K562 (cell line): ENCODE measurements around the gene PTK7. TPM values are rescaled to one million over a fixed set of nuclear protein-coding genes. Genes with fewer than 3 reads are reported as not detected.

Experiments
- ARID1B ChIP-seq: fragments of 450-650 bp; IDR thresholded peaks from 2 replicates; pipeline ENCODE4 v1.6.1; 2016; ENCODE audit warnings: antibody characterized with exemption, mild to moderate bottlenecking, inconsistent platforms
- BCOR ChIP-seq: fragments of 450-650 bp; IDR thresholded peaks from 2 replicates; pipeline ENCODE4 v1.6.1; 2016
- CBX2 ChIP-seq: fragments of 200-600 bp; sonication (generic); IDR thresholded peaks from one replicate; pipeline ENCODE4 v1.6.1; 2012; ENCODE audit warnings: mild to moderate bottlenecking, low read length, inconsistent platforms; ENCODE audit not compliant: insufficient read depth, poor library complexity, severe bottlenecking
- CCAR2 ChIP-seq: fragments of 200-400 bp; formaldehyde crosslinking; IDR thresholded peaks from 2 replicates; pipeline ENCODE4 v1.6.1; 2017; ENCODE audit warnings: mild to moderate bottlenecking, low read depth, low read length
- CSDE1 ChIP-seq, 2 experiments: fragments of 450-650 bp; IDR thresholded peaks; 2 replicates each; pipeline ENCODE4 v1.6.1; 2016; ENCODE audit warnings: mild to moderate bottlenecking in 1 of 2
- EP300 ChIP-seq: IDR thresholded peaks from 2 replicates; pipeline ENCODE4 v1.6.1; 2012; ENCODE audit warnings: low read length, improper control_type of control experiment
- EWSR1 ChIP-seq: fragments of 450-650 bp; IDR thresholded peaks from 2 replicates; pipeline ENCODE4 v1.6.1; 2018; ENCODE audit warnings: borderline replicate concordance, mild to moderate bottlenecking, low read depth, moderate library complexity; ENCODE audit not compliant: partially characterized antibody
- FOXP4 ChIP-seq: sonication (generic); formaldehyde crosslinking; IDR thresholded peaks from 2 replicates; pipeline ENCODE4 v1.8.0; 2022; ENCODE audit warnings: mild to moderate bottlenecking, missing genetic modification reagents, borderline replicate concordance
- HDAC1 ChIP-seq, 2 experiments: fragments of 450-650 bp; IDR thresholded peaks; 2 replicates each; pipeline ENCODE4 v1.6.1; 2016 to 2017; ENCODE audit warnings: inconsistent platforms in 1 of 2, mild to moderate bottlenecking in 1 of 2, moderate library complexity in 1 of 2
- HDGF ChIP-seq: fragments of 450-650 bp; IDR thresholded peaks from 2 replicates; pipeline ENCODE4 v1.6.1; 2016
- KLF1 ChIP-seq: fragments of 450-650 bp; IDR thresholded peaks from 2 replicates; pipeline ENCODE4 v1.6.1; 2016; ENCODE audit warnings: missing genetic modification characterization, missing compliant biosample characterization
- MAX ChIP-seq: sonication (generic); formaldehyde crosslinking; IDR thresholded peaks from 2 replicates; pipeline ENCODE4 v1.9.0; 2022; ENCODE audit warnings: mild to moderate bottlenecking, missing genetic modification reagents
- NCOA4 ChIP-seq: fragments of 450-650 bp; IDR thresholded peaks from 2 replicates; pipeline ENCODE4 v1.6.1; 2018; ENCODE audit warnings: mild to moderate bottlenecking; ENCODE audit not compliant: partially characterized antibody
- NELFE ChIP-seq: IDR thresholded peaks from 2 replicates; pipeline ENCODE4 v1.6.1; 2011; ENCODE audit warnings: mild to moderate bottlenecking; ENCODE audit not compliant: insufficient read depth, insufficient read length
- NFIX ChIP-seq: fragments of 250-450 bp; sonication (Bioruptor Pico); IDR thresholded peaks from 2 replicates; pipeline ENCODE4 v1.4.0; 2020; ENCODE audit warnings: low read depth, mild to moderate bottlenecking, moderate library complexity
- NKRF ChIP-seq: fragments of 450-650 bp; IDR thresholded peaks from 2 replicates; pipeline ENCODE4 v1.6.1; 2016; ENCODE audit warnings: borderline replicate concordance
- PML ChIP-seq: IDR thresholded peaks from 2 replicates; pipeline ENCODE4 v1.6.1; 2012; ENCODE audit warnings: low read length, inconsistent platforms
- RFX5 ChIP-seq: IDR thresholded peaks from 2 replicates; pipeline ENCODE4 v1.6.1; 2011; ENCODE audit warnings: low read depth, mild to moderate bottlenecking, improper control_type of control experiment, low read length
- SIN3B ChIP-seq: fragments of 450-650 bp; IDR thresholded peaks from 2 replicates; pipeline ENCODE4 v1.6.1; 2017; ENCODE audit warnings: low read depth, mild to moderate bottlenecking, moderate library complexity
- SMARCA4 ChIP-seq: fragments of 450-650 bp; IDR thresholded peaks from 2 replicates; pipeline ENCODE4 v1.6.1; 2016
- SNIP1 ChIP-seq: fragments of 450-650 bp; IDR thresholded peaks from 2 replicates; pipeline ENCODE4 v1.7.1; 2017; ENCODE audit warnings: low read depth, mild to moderate bottlenecking
- SRSF1 ChIP-seq: fragments of 200-400 bp; formaldehyde crosslinking; IDR thresholded peaks from 2 replicates; pipeline ENCODE4 v1.6.1; 2017; ENCODE audit warnings: mild to moderate bottlenecking, low read depth, low read length, moderate library complexity
- TRIM25 ChIP-seq: fragments of 450-650 bp; IDR thresholded peaks from 2 replicates; pipeline ENCODE4 v1.7.0; 2016; ENCODE audit warnings: borderline replicate concordance
- ZC3H8 ChIP-seq: fragments of 450-650 bp; IDR thresholded peaks from 2 replicates; pipeline ENCODE4 v1.6.1; 2017
- ZNF121 ChIP-seq: sonication (generic); formaldehyde crosslinking; conservative IDR thresholded peaks from 2 replicates; pipeline ENCODE4 v1.8.0; 2022; ENCODE audit warnings: missing genetic modification reagents
- ZNF76 ChIP-seq: fragments of 250-450 bp; sonication (Bioruptor Pico); IDR thresholded peaks from 2 replicates; pipeline ENCODE4 v1.4.0; 2020; ENCODE audit warnings: mild to moderate bottlenecking, moderate library complexity, borderline replicate concordance
- polyA plus RNA-seq, 8 experiments: library from polyadenylated mRNA; depleted of rRNA in 4 of 8; stranded (reverse) in 5 of 8; unstranded in 3 of 8; fragments of >200 nt; fragmentation: Nextera tagmentation in 2 of 8; fragmentation: Illumina TruSeq in 1 of 8; extraction: Ambion mirVana in 2 of 8; extraction: Trizol in 1 of 8; gene quantifications; 2 replicates each; pipeline versions ENCODE4 v1.2.1 to v1.2.3, GENCODE V29; 2011 to 2014; ENCODE audit warnings: inconsistent platforms in 1 of 8, missing spikeins in 1 of 8
- total RNA-seq, 7 experiments: library from RNA; depleted of rRNA in 6 of 7; stranded (reverse); fragments of >200 nt in 6 of 7; fragmentation: Illumina TruSeq in 2 of 7; extraction: Trizol in 2 of 7; gene quantifications; 2 replicates each; pipeline versions ENCODE4 v1.2.1 to v1.2.3, GENCODE V29; 2011 to 2021; ENCODE audit warnings: low replicate concordance in 1 of 7

Gene PTK7
- total and polyA plus RNA-seq, 9 of the 15 experiments (the other 6 are each of a cell fraction or from before 2014, with no cell fraction given) = 0.20 to 6.8 (median 4.2) TPM

- TF ChIP-seq ZNF76 (CRISPR knock-in tag) (0 out of 2 replicates have a peak, but pooled peaks have one; percentile 13), TRIM25 (peak; percentile 86; the same call in 1 of the 2 replicates), CCAR2 (no peak), FOXP4 (CRISPR knock-in tag) (0 out of 2 replicates have a peak, but pooled peaks have one; percentile 31), HDGF (peak; percentile 81; the same call in 1 of the 2 replicates), SIN3B (no peak), NKRF (peak; percentile 78; the same call in 1 of the 2 replicates), SNIP1 (no peak), EWSR1 (no peak), MAX (0 out of 2 replicates have a peak, but pooled peaks have one; percentile 18), EP300 (peak; percentile 46; the same call in 1 of the 2 replicates), KLF1 (tag) (no peak), NCOA4 (peak; percentile 50), NELFE (no peak), SRSF1 (no peak), CBX2 (no peak), NFIX (CRISPR knock-in tag) (no peak), RFX5 (no peak), ZC3H8 (0 out of 2 replicates have a peak, but pooled peaks have one; percentile 66), SMARCA4 (peak; percentile 64), HDAC1 (IDR thresholded peaks at IDR 0.05) (peak in 1 of 2 experiments; percentile 87; a peak in 2 of 4 replicates), CSDE1 (IDR thresholded peaks at IDR 0.05) (0 out of 4 replicates have a peak, but pooled peaks of 1 of the 2 experiments have one; percentile 65), ZNF121 (CRISPR knock-in tag) (peak; percentile 45; the same call in 1 of the 2 replicates), ARID1B (peak; percentile 84), PML (no peak), BCOR (0 out of 2 replicates have a peak, but pooled peaks have one; percentile 44)
Measured at GRCh38 chr6:43183441-43183840, 107.3 kb downstream of the PTK7 start (continued).
